ENCODE measurements around the gene PLEKHG3.

PLEKHG3 gene

GRCh38 chr14:64796369-64796768, 92.1 kb downstream of the PLEKHG3 start:
- TF ChIP-seq CTCF (IDR thresholded peaks at IDR 0.05; ENCODE audit: low read depth, low read length), result no peak
- DNase-seq (ENCODE audit: low read depth, low spot score), result no peak
- in situ Hi-C loops (cut with HindIII; ENCODE audit: low sequenced_read_pairs), result loop anchor here (25.0 kb wide), 1 partner anchor 91 kb away; the partner anchor contains the start of gene SPTB
- no peak overlapping the region for H3K4me3 ChIP-seq (ENCODE audit: low read depth, low read length)

GRCh38 chr14:64799555-64799954, 95.3 kb downstream of the PLEKHG3 start:
- TF ChIP-seq CTCF (IDR thresholded peaks at IDR 0.05; ENCODE audit: low read depth, low read length), result no peak
- no peak overlapping the region for H3K4me3 ChIP-seq (ENCODE audit: low read depth, low read length)
- DNase-seq (ENCODE audit: low read depth, low spot score), result no peak
- in situ Hi-C loops (cut with HindIII; ENCODE audit: low sequenced_read_pairs), result loop anchor here (25.0 kb wide), 1 partner anchor 88 kb away; the partner anchor contains the start of gene SPTB
